Mononuclear cell (primary cell): ENCODE data around the gene FGF11. TPM values are rescaled to one million over a fixed set of nuclear protein-coding genes. Genes with fewer than 3 reads are reported as not detected.

Experiments
- H3K27me3 ChIP-seq: 2 replicates; pipeline ENCODE4 v1.6.0; 2011; ENCODE audit warnings: low read length, control low read depth; ENCODE audit not compliant: insufficient read depth
- H3K4me1 ChIP-seq: 2 replicates; pipeline ENCODE4 v1.5.1; 2011; ENCODE audit warnings: mild to moderate bottlenecking, low read length, control low read depth; ENCODE audit not compliant: insufficient read depth
- H3K4me3 ChIP-seq: 2 replicates; pipeline ENCODE4 v1.5.1; 2011; ENCODE audit warnings: mild to moderate bottlenecking, low read length, moderate library complexity
- H3K9me3 ChIP-seq: 2 replicates; pipeline ENCODE4 v1.5.1; 2011; ENCODE audit warnings: low read depth, mild to moderate bottlenecking, control low read depth, low read length
- total RNA-seq: library from RNA; depleted of rRNA; stranded (reverse); fragments of >200 nt; gene quantifications from one replicate; pipeline ENCODE4 v1.2.3, GENCODE V29; 2012

FGF11 gene
- total RNA-seq, 1 donor, result 0.21 TPM

GRCh38 chr17:7484067-7484918, 45.0 kb downstream of the FGF11 start, which contains the start of gene POLR2A:
POLR2A (plus strand) TSS chr17:7484366.
- H3K27me3 ChIP-seq, result no peaks in the 10 kb centered on the region
- H3K4me1 ChIP-seq, result peaks cover 59% of the 10 kb centered on the region
- no peaks in the 10 kb centered on the region for H3K9me3 ChIP-seq
- peak within 1 kb of the TSS; percentile 98 for H3K4me3 ChIP-seq

DNA sequence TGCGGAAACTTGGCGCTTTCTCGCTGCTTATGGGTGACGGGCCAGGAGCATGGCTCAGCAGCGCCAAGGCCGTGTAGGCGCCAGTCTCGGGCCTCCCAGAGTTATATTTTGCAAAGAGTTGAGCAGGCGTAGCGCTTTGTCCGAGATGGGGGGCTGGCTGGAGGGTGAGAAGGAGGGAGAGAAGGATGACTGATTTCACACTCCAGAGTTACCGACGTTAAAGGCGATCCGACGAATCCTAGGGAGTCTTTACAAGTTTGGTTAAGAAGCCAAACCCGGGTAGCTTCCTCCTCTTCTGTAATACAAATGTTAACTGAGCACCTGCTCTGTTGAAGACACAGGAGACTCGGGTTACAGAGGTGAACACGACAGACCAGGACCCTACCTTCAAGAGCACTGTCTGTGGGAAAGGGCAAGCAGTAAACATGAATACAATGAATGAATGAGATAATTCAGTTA, 45.6 kb downstream of the FGF11 start:
- Histone ChIP-seq H3K9me3 (no peaks in the 10 kb centered on the region), H3K4me3 (peak overlapping the region; percentile 98), H3K4me1 (peaks cover 59% of the 10 kb centered on the region), H3K27me3 (no peaks in the 10 kb centered on the region)

GRCh38 chr17:7486181-7486580, 46.9 kb downstream of the FGF11 start:
- Histone ChIP-seq H3K4me1 (peaks cover 51% of the 10 kb centered on the region), H3K4me3 (no peak overlapping the region), H3K9me3 (no peaks in the 10 kb centered on the region), H3K27me3 (no peaks in the 10 kb centered on the region)

- H3K4me1 ChIP-seq, result peaks cover 46% of the 10 kb centered on the region
- no peaks in the 10 kb centered on the region for H3K9me3 ChIP-seq
- H3K27me3 ChIP-seq, result no peaks in the 10 kb centered on the region
- H3K4me3 ChIP-seq, result no peak overlapping the region
Measured at GRCh38 chr17:7490144-7490543, 50.8 kb downstream of the FGF11 start.

DNA sequence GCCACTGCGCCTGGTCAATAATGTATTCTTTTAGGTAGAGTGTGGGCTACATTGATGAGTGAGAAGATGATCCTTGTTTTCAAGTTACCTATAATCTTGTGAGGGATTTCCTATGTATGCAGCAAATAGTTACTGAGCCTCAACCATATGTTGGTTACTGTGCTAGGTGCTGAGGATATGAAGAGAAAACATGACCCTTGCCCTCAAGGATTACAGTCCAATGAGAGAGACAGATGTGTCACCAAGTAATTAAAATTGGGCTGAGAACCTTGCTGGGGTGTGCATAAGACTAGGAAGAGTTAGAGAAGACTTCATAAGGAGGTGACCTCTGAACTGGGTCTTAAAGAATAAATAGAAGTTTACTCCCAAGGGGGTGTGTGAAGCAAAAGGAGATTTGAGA, 52.3 kb downstream of the FGF11 start:
- no peak overlapping the region for H3K4me3 ChIP-seq
- H3K4me1 ChIP-seq, result peaks cover 31% of the 10 kb centered on the region
- no peaks in the 10 kb centered on the region for H3K9me3 ChIP-seq
- H3K27me3 ChIP-seq, result no peaks in the 10 kb centered on the region

- Histone ChIP-seq H3K27me3 (no peaks in the 10 kb centered on the region), H3K4me1 (peaks cover 15% of the 10 kb centered on the region), H3K4me3 (no peak overlapping the region), H3K9me3 (no peaks in the 10 kb centered on the region)
Measured at GRCh38 chr17:7493941-7494340, 54.6 kb downstream of the FGF11 start.

Other genes starting within 250 kb of the FGF11 start
- 9.0 TPM for gene DLG4, start 219.7 kb upstream of the FGF11 start, total RNA-seq
- 143 TPM for gene ACADVL, start 219.6 kb upstream of the FGF11 start, total RNA-seq
- 23.1 TPM for gene DVL2, start 205.0 kb upstream of the FGF11 start, total RNA-seq
- gene PHF23, start 200.1 kb upstream of the FGF11 start, total RNA-seq, result 6.5 TPM
- gene GABARAP, start 197.1 kb upstream of the FGF11 start, total RNA-seq, result 396 TPM
- gene CTDNEP1, start 187.8 kb upstream of the FGF11 start, total RNA-seq, result 38.8 TPM
- 14.4 TPM for gene ELP5, start 187.3 kb upstream of the FGF11 start, total RNA-seq
- 0.10 TPM for gene CLDN7, start 177.0 kb upstream of the FGF11 start, total RNA-seq
- not detected for gene SLC2A4, start 157.8 kb upstream of the FGF11 start, total RNA-seq
- gene YBX2, start 144.9 kb upstream of the FGF11 start, total RNA-seq, result not detected
- 340 TPM for gene EIF5A, start 131.9 kb upstream of the FGF11 start, total RNA-seq
- 65.9 TPM for gene GPS2, start 124.2 kb upstream of the FGF11 start, total RNA-seq
- gene NEURL4, start 110.2 kb upstream of the FGF11 start, total RNA-seq, result 4.8 TPM
- gene ACAP1, start 103.0 kb upstream of the FGF11 start, total RNA-seq, result 107 TPM
- gene KCTD11, start 87.3 kb upstream of the FGF11 start, total RNA-seq, result 0.73 TPM
- not detected for gene TMEM95, start 84.4 kb upstream of the FGF11 start, total RNA-seq
- 5.5 TPM for gene TNK1, start 58.4 kb upstream of the FGF11 start, total RNA-seq
- gene PLSCR3, start 45.0 kb upstream of the FGF11 start, total RNA-seq, result 21.6 TPM
- gene TMEM256, start 35.4 kb upstream of the FGF11 start, total RNA-seq, result 41.1 TPM
- 0.73 TPM for gene NLGN2, start 31.7 kb upstream of the FGF11 start, total RNA-seq
- not detected for gene SPEM1, start 19.2 kb upstream of the FGF11 start, total RNA-seq
- gene SPEM2, start 13.9 kb upstream of the FGF11 start, total RNA-seq, result not detected
- under 0.01 TPM for gene SPEM3, start 10.7 kb upstream of the FGF11 start, total RNA-seq
- gene TMEM102, start 4.1 kb upstream of the FGF11 start, total RNA-seq, result 4.6 TPM
- gene CHRNB1, start 5.5 kb downstream of the FGF11 start, total RNA-seq, result 3.3 TPM
- 30.9 TPM for gene ZBTB4, start 40.1 kb downstream of the FGF11 start, total RNA-seq
- not detected for gene SLC35G6, start 41.9 kb downstream of the FGF11 start, total RNA-seq
- gene POLR2A, start 44.9 kb downstream of the FGF11 start, total RNA-seq, result 174 TPM
- 14.4 TPM for gene TNFSF12, start 109.5 kb downstream of the FGF11 start, total RNA-seq
- gene TNFSF13, start 119.2 kb downstream of the FGF11 start, total RNA-seq, result 44.9 TPM
- gene SENP3, start 122.4 kb downstream of the FGF11 start, total RNA-seq, result 33.1 TPM
- 147 TPM for gene CD68, start 140.1 kb downstream of the FGF11 start, total RNA-seq
- 48.0 TPM for gene MPDU1, start 144.3 kb downstream of the FGF11 start, total RNA-seq
- 0.52 TPM for gene SOX15, start 150.6 kb downstream of the FGF11 start, total RNA-seq
- 7.7 TPM for gene FXR2, start 175.4 kb downstream of the FGF11 start, total RNA-seq
- 28.3 TPM for gene SAT2, start 188.3 kb downstream of the FGF11 start, total RNA-seq
- not detected for gene SHBG, start 190.6 kb downstream of the FGF11 start, total RNA-seq
- gene ATP1B2, start 211.4 kb downstream of the FGF11 start, total RNA-seq, result not detected
- 9.9 TPM for gene TP53, start 248.0 kb downstream of the FGF11 start, total RNA-seq
- 3.6 TPM for gene WRAP53, start 249.0 kb downstream of the FGF11 start, total RNA-seq